HepG2 (cell line): ENCODE data around the gene RNF40. TPM values are rescaled to one million over a fixed set of nuclear protein-coding genes. Genes with fewer than 3 reads are reported as not detected.

Experiments used
- CBX5 ChIP-seq: sonication (generic); formaldehyde crosslinking; IDR thresholded peaks from 2 replicates; pipeline ENCODE4 v1.4.0; 2020; ENCODE audit warnings: missing genetic modification reagents, borderline replicate concordance
- PCBP1 ChIP-seq: fragments of 200-400 bp; formaldehyde crosslinking; IDR thresholded peaks from 2 replicates; pipeline ENCODE4 v1.6.1; 2017; ENCODE audit warnings: mild to moderate bottlenecking, low read depth, low read length, borderline replicate concordance
- PRPF4 ChIP-seq: fragments of 200-400 bp; formaldehyde crosslinking; IDR thresholded peaks from 2 replicates; pipeline ENCODE4 v1.6.1; 2016; ENCODE audit warnings: low read length, low read depth; ENCODE audit not compliant: poor library complexity, severe bottlenecking
- ZNF33B ChIP-seq: sonication (generic); formaldehyde crosslinking; IDR thresholded peaks from 2 replicates; pipeline ENCODE4 v1.5.1; 2020; ENCODE audit warnings: mild to moderate bottlenecking, missing genetic modification reagents
- ZNF501 ChIP-seq: sonication (generic); formaldehyde crosslinking; IDR thresholded peaks from 2 replicates; pipeline ENCODE4 v1.5.1; 2020; ENCODE audit warnings: mild to moderate bottlenecking, moderate library complexity, missing genetic modification reagents
- ZNF570 ChIP-seq: sonication (generic); formaldehyde crosslinking; IDR thresholded peaks from 2 replicates; pipeline ENCODE4 v1.4.0; 2020; ENCODE audit warnings: mild to moderate bottlenecking, missing genetic modification reagents, borderline replicate concordance
- ZNF619 ChIP-seq: sonication (generic); formaldehyde crosslinking; IDR thresholded peaks from 2 replicates; pipeline ENCODE4 v1.4.0; 2020; ENCODE audit warnings: mild to moderate bottlenecking, missing genetic modification reagents
- ZNF660 ChIP-seq: sonication (generic); formaldehyde crosslinking; IDR thresholded peaks from 2 replicates; pipeline ENCODE4 v1.5.1; 2020; ENCODE audit warnings: mild to moderate bottlenecking, low read depth, missing genetic modification reagents, borderline replicate concordance
- polyA plus RNA-seq, 8 experiments: library from polyadenylated mRNA; depleted of rRNA in 3 of 8; stranded (reverse) in 7 of 8; unstranded in 1 of 8; fragments of >200 nt; fragmentation: Illumina TruSeq in 4 of 8; extraction: Trizol in 4 of 8; gene quantifications; 2 replicates each; pipeline versions ENCODE4 v1.2.1 to v1.2.3, GENCODE V29; 2011 to 2016; ENCODE audit warnings: low read depth in 4 of 8, missing spikeins in 1 of 8, mixed read lengths in 1 of 8; ENCODE audit not compliant: insufficient read depth in 1 of 8
- total RNA-seq, 5 experiments: library from RNA; depleted of rRNA; stranded (reverse); fragments of >200 nt; fragmentation: Illumina TruSeq; extraction: Trizol; gene quantifications; 2 replicates each; pipeline ENCODE4 v1.2.3, GENCODE V29; 2016; ENCODE audit warnings: low read depth in 1 of 5
- TF ChIP-seq, protein P1 (sequence below): sonication (generic); formaldehyde crosslinking; IDR thresholded peaks from 2 replicates; pipeline ENCODE4 v1.8.1; 2023; ENCODE audit warnings: mild to moderate bottlenecking, missing genetic modification reagents
- TF ChIP-seq, protein P2 (sequence below): sonication (generic); formaldehyde crosslinking; conservative IDR thresholded peaks from 2 replicates; pipeline ENCODE4 v1.8.0; 2022; ENCODE audit warnings: missing genetic modification reagents
- TF ChIP-seq, protein P3 (sequence below): sonication (generic); formaldehyde crosslinking; IDR thresholded peaks from 2 replicates; pipeline ENCODE4 v1.4.0; 2020; ENCODE audit warnings: missing genetic modification reagents
- TF ChIP-seq, protein P4 (sequence below): sonication (generic); formaldehyde crosslinking; IDR thresholded peaks from 2 replicates; pipeline ENCODE4 v1.8.0; 2022; ENCODE audit warnings: mild to moderate bottlenecking, missing genetic modification reagents, moderate library complexity
- TF ChIP-seq, protein P5 (sequence below): sonication (generic); formaldehyde crosslinking; IDR thresholded peaks from 2 replicates; pipeline ENCODE4 v1.4.0; 2020; ENCODE audit warnings: missing genetic modification reagents

RNF40 gene
- total and polyA plus RNA-seq, 2 of the 13 experiments (the other 11 are each of a cell fraction or from before 2014, with no cell fraction given): 84.0 to 85.6 TPM

DNA sequence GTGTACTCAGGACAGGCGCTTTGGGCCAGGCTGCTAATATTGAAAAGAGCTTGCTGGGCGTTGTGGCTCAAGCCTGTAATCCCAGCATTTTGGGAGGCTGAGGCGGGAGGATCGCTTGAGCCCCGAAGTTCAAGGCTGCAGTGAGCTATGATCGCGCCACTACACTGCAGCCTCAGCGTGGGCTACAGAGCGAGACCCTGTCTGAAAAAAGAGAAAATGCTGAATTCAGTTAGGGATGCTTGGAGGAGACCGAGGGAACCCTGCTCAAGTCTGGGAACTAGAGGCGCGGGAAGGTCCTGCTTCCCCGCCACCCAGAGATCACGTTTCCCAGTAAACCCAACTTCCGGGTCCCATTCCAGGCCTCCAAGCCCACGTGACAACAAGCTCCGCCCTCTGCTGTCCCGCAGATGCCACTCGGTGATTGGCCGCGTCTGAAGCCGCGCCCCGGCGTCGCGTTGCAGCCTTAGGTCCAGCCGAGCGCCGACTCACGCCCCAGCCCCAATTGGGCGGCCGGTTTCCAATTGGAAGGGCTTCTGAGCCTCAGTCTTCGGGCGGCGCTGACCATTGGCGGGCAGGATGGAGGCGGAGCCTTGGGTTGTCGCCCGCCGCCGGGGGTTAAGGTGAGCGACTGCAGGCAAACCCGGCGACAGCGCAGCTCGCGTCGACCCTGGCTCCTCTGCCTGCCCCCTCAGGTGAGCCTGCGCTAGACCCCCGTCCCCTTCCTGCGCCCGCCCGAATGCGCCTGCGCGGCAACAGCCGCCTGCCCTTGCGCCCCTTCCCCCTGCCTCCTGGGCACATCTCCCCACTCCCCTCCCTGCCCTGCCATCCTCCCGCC, 14.1 kb upstream of the RNF40 start, which contains the start of gene PHKG2 (continued):
- TF ChIP-seq ZNF501 (CRISPR knock-in tag) (peak; percentile 86), PCBP1 (peak; percentile 89; the same call in 1 of the 2 replicates), ZNF660 (no peak), ZNF570 (no peak), ZNF33B (CRISPR knock-in tag) (no peak), ZNF619 (CRISPR knock-in tag) (peak; percentile 91; the same call in 1 of the 2 replicates), CBX5 (peak; percentile 14; the same call in 1 of the 2 replicates), PRPF4 (no peak)
- TF ChIP-seq, protein P1, sequence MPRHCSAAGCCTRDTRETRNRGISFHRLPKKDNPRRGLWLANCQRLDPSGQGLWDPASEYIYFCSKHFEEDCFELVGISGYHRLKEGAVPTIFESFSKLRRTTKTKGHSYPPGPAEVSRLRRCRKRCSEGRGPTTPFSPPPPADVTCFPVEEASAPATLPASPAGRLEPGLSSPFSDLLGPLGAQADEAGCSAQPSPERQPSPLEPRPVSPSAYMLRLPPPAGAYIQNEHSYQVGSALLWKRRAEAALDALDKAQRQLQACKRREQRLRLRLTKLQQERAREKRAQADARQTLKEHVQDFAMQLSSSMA (CRISPR knock-in tag): no peak
- TF ChIP-seq, protein P2, sequence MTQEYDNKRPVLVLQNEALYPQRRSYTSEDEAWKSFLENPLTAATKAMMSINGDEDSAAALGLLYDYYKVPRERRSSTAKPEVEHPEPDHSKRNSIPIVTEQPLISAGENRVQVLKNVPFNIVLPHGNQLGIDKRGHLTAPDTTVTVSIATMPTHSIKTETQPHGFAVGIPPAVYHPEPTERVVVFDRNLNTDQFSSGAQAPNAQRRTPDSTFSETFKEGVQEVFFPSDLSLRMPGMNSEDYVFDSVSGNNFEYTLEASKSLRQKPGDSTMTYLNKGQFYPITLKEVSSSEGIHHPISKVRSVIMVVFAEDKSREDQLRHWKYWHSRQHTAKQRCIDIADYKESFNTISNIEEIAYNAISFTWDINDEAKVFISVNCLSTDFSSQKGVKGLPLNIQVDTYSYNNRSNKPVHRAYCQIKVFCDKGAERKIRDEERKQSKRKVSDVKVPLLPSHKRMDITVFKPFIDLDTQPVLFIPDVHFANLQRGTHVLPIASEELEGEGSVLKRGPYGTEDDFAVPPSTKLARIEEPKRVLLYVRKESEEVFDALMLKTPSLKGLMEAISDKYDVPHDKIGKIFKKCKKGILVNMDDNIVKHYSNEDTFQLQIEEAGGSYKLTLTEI (CRISPR knock-in tag): no peak
- TF ChIP-seq, protein P3, sequence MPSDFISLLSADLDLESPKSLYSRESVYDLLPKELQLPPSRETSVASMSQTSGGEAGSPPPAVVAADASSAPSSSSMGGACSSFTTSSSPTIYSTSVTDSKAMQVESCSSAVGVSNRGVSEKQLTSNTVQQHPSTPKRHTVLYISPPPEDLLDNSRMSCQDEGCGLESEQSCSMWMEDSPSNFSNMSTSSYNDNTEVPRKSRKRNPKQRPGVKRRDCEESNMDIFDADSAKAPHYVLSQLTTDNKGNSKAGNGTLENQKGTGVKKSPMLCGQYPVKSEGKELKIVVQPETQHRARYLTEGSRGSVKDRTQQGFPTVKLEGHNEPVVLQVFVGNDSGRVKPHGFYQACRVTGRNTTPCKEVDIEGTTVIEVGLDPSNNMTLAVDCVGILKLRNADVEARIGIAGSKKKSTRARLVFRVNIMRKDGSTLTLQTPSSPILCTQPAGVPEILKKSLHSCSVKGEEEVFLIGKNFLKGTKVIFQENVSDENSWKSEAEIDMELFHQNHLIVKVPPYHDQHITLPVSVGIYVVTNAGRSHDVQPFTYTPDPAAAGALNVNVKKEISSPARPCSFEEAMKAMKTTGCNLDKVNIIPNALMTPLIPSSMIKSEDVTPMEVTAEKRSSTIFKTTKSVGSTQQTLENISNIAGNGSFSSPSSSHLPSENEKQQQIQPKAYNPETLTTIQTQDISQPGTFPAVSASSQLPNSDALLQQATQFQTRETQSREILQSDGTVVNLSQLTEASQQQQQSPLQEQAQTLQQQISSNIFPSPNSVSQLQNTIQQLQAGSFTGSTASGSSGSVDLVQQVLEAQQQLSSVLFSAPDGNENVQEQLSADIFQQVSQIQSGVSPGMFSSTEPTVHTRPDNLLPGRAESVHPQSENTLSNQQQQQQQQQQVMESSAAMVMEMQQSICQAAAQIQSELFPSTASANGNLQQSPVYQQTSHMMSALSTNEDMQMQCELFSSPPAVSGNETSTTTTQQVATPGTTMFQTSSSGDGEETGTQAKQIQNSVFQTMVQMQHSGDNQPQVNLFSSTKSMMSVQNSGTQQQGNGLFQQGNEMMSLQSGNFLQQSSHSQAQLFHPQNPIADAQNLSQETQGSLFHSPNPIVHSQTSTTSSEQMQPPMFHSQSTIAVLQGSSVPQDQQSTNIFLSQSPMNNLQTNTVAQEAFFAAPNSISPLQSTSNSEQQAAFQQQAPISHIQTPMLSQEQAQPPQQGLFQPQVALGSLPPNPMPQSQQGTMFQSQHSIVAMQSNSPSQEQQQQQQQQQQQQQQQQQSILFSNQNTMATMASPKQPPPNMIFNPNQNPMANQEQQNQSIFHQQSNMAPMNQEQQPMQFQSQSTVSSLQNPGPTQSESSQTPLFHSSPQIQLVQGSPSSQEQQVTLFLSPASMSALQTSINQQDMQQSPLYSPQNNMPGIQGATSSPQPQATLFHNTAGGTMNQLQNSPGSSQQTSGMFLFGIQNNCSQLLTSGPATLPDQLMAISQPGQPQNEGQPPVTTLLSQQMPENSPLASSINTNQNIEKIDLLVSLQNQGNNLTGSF (CRISPR knock-in tag): peak; percentile 33; the same call in 1 of the 2 replicates
- TF ChIP-seq, protein P4, sequence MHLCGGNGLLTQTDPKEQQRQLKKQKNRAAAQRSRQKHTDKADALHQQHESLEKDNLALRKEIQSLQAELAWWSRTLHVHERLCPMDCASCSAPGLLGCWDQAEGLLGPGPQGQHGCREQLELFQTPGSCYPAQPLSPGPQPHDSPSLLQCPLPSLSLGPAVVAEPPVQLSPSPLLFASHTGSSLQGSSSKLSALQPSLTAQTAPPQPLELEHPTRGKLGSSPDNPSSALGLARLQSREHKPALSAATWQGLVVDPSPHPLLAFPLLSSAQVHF (CRISPR knock-in tag): no peak
- TF ChIP-seq, protein P5, sequence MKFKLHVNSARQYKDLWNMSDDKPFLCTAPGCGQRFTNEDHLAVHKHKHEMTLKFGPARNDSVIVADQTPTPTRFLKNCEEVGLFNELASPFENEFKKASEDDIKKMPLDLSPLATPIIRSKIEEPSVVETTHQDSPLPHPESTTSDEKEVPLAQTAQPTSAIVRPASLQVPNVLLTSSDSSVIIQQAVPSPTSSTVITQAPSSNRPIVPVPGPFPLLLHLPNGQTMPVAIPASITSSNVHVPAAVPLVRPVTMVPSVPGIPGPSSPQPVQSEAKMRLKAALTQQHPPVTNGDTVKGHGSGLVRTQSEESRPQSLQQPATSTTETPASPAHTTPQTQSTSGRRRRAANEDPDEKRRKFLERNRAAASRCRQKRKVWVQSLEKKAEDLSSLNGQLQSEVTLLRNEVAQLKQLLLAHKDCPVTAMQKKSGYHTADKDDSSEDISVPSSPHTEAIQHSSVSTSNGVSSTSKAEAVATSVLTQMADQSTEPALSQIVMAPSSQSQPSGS (CRISPR knock-in tag): peak; percentile 54; the same call in 1 of the 2 replicates
